Endothelial cell (in vitro differentiated cells): ENCODE data around the gene SV2B. TPM values are rescaled to one million over a fixed set of nuclear protein-coding genes. Genes with fewer than 3 reads are reported as not detected.
A peak's percentile ranks its signal among the peaks of the same experiment; 100 is the strongest.

ENCODE experiments used
- DNase-seq: peaks from one replicate; pipeline ENCODE4 v3.0.0; 2021; ENCODE audit warnings: low spot score
- H3K27ac Mint-ChIP-seq: one replicate; pipeline ENCODE4 v1.8.0; 2021; ENCODE audit warnings: mixed read lengths, inconsistent platforms; ENCODE audit not compliant: unreplicated experiment
- H3K27me3 Mint-ChIP-seq: one replicate; pipeline ENCODE4 v1.8.0; 2021; ENCODE audit warnings: mild to moderate bottlenecking, moderate library complexity, mixed read lengths, inconsistent platforms; ENCODE audit not compliant: unreplicated experiment
- H3K36me3 Mint-ChIP-seq: one replicate; pipeline ENCODE4 v1.8.0; 2021; ENCODE audit warnings: mild to moderate bottlenecking, low read depth, mixed read lengths, inconsistent platforms; ENCODE audit not compliant: unreplicated experiment
- H3K4me1 Mint-ChIP-seq: one replicate; pipeline ENCODE4 v1.8.0; 2021; ENCODE audit warnings: mild to moderate bottlenecking, mixed read lengths, inconsistent platforms; ENCODE audit not compliant: unreplicated experiment
- H3K4me3 Mint-ChIP-seq: one replicate; pipeline ENCODE4 v1.8.0; 2021; ENCODE audit warnings: mild to moderate bottlenecking, mixed read lengths, inconsistent platforms; ENCODE audit not compliant: unreplicated experiment
- H3K9me3 Mint-ChIP-seq: one replicate; pipeline ENCODE4 v1.8.0; 2021; ENCODE audit warnings: mixed read lengths, inconsistent platforms; ENCODE audit not compliant: unreplicated experiment
- total RNA-seq: library from RNA; stranded (reverse); fragmentation: NEBNext Ultra II Directional; extraction: Animal tissue kit (Norgen Biotek cat#: 25700); gene quantifications from one replicate; pipeline ENCODE4 v1.2.1, GENCODE V29; 2021; ENCODE audit not compliant: unreplicated experiment
- TF ChIP-seq, protein P1 (sequence below): fragments of 200-600 bp; sonication (generic); IDR thresholded peaks from one replicate; pipeline ENCODE4 v1.5.0; 2021; ENCODE audit warnings: antibody characterized with exemption; ENCODE audit not compliant: unreplicated experiment

The SV2B gene
- total RNA-seq, 1 donor from 2014 or later = 0.26 TPM

DNA sequence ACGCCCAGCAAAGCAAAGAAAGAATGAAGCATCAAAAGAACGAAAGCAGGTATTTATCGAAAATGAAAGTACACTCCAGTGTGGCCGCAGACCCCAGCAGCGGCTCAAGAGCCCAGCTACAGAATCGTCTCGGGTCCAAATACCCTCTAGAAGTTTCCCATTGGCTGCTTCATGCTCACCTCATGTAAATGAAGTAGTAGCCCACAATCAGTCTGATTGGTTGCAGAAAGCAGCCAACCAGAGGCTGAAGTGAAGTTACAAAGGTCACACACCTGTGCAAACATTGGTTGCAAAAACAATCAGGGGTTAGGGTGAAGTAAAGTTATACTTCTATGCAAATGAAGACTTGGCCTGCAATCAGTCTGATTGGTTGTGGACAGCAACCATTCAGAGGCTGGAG, 32.0 kb downstream of the SV2B start:
- Mint-ChIP-seq H3K36me3 (no peaks in the 10 kb centered on the region), H3K4me3 (no peak overlapping the region), H3K27me3 (no peaks in the 10 kb centered on the region), H3K9me3 (no peaks in the 10 kb centered on the region), H3K27ac (no peak overlapping the region), H3K4me1 (peaks cover 6% of the 10 kb centered on the region)
- TF ChIP-seq, protein P1, sequence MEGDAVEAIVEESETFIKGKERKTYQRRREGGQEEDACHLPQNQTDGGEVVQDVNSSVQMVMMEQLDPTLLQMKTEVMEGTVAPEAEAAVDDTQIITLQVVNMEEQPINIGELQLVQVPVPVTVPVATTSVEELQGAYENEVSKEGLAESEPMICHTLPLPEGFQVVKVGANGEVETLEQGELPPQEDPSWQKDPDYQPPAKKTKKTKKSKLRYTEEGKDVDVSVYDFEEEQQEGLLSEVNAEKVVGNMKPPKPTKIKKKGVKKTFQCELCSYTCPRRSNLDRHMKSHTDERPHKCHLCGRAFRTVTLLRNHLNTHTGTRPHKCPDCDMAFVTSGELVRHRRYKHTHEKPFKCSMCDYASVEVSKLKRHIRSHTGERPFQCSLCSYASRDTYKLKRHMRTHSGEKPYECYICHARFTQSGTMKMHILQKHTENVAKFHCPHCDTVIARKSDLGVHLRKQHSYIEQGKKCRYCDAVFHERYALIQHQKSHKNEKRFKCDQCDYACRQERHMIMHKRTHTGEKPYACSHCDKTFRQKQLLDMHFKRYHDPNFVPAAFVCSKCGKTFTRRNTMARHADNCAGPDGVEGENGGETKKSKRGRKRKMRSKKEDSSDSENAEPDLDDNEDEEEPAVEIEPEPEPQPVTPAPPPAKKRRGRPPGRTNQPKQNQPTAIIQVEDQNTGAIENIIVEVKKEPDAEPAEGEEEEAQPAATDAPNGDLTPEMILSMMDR = no peak
- DNase-seq = no peak

DNA sequence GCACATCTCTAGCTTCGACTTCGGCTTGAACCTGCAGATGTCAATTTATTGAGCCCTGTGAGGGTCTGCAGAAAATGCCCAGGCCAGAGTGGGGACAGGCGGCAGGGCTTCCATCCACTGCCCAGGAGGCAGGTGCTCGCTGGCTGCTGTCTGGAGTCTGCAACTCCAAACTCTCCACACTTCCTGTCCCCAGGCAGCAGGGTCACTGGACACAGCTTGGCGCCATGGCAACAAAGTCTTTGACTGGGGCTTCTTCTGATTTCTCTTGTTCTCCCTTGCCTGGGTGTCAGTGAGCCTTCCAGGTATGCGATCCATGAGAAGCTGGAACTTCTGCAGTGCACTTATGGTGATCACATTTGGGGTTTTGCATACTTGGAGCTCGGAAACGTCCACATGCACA, 33.5 kb downstream of the SV2B start:
- H3K4me1 Mint-ChIP-seq = peaks cover 6% of the 10 kb centered on the region
- no peak overlapping the region for H3K27ac Mint-ChIP-seq
- H3K27me3 Mint-ChIP-seq = no peaks in the 10 kb centered on the region
- peak; percentile 5 for DNase-seq
- no peak overlapping the region for H3K4me3 Mint-ChIP-seq
- TF ChIP-seq, protein P1 = no peak
- no peaks in the 10 kb centered on the region for H3K36me3 Mint-ChIP-seq
- no peaks in the 10 kb centered on the region for H3K9me3 Mint-ChIP-seq

DNA sequence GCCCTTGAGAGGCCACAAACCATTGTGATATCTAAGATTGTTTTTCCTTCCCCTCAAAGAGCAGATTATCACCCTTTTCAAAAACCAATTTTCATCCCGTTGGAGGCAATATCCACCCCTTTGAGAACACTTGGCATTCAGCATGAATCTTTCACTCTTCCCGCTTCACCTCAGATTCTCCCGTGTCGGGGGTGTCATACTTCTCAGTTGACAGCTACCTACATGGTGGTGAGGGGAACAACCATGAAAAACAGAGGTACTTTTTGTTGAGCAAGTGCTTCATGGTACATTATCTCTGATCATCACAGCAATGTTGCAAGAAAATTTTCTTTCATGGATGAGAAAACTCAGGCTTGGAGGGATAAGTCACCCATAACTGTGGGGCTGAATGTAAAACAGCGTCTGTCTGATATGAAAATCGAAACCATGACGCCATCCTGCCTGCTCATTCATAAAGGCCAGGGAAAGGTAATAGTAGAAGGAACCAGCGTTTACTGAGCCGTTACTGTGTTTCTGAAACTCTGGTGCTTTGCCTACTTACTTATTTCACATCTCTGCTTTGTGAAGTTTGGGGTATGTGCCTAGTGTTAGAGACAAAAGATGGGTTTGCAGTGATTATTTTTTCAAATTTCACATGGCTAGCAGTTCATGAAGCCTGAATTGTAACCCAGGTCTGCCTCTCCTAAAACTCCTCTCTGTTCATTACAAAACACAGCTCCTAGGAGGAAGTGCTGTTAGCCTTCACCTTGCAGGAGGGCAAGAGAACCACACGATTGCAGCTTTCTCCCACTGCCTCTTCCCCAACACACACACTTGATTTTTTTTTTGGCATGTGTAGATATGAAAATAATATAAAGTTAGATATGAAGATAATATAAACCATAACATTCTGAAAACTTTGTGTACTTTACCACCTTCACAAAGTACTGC, 35.4 kb downstream of the SV2B start:
- Mint-ChIP-seq H3K4me1 (peaks cover 6% of the 10 kb centered on the region), H3K27me3 (no peaks in the 10 kb centered on the region), H3K36me3 (no peaks in the 10 kb centered on the region), H3K9me3 (no peaks in the 10 kb centered on the region), H3K4me3 (no peak overlapping the region), H3K27ac (no peak overlapping the region)
- TF ChIP-seq, protein P1 = no peak
- DNase-seq = no peak

- no peak for DNase-seq
- Mint-ChIP-seq H3K27ac (no peak overlapping the region), H3K36me3 (no peaks in the 10 kb centered on the region), H3K27me3 (no peaks in the 10 kb centered on the region), H3K4me1 (peaks cover 6% of the 10 kb centered on the region), H3K9me3 (no peaks in the 10 kb centered on the region), H3K4me3 (no peak overlapping the region)
- TF ChIP-seq, protein P1 = no peak
These were observed 36.4 kb downstream of the SV2B start for GRCh38 chr15:91136386-91136923.

- H3K4me1 Mint-ChIP-seq = peaks cover 5% of the 10 kb centered on the region
- no peak overlapping the region for H3K27ac Mint-ChIP-seq
- H3K27me3 Mint-ChIP-seq = no peaks in the 10 kb centered on the region
- TF ChIP-seq, protein P1 = no peak
- no peaks in the 10 kb centered on the region for H3K9me3 Mint-ChIP-seq
- H3K36me3 Mint-ChIP-seq = no peaks in the 10 kb centered on the region
- DNase-seq = no peak
- no peak overlapping the region for H3K4me3 Mint-ChIP-seq
These were observed 40.5 kb downstream of the SV2B start for GRCh38 chr15:91140601-91141000.
